HG02973 (cell line): ENCODE measurements around the gene PARD3B.

ENCODE experiments used
- ATAC-seq: cut with Tn5 transposase; IDR thresholded peaks from one replicate; pipeline ENCODE4 v1.9.1; 2021; ENCODE audit warnings: moderate library complexity; ENCODE audit not compliant: unreplicated experiment

The PARD3B gene

DNA sequence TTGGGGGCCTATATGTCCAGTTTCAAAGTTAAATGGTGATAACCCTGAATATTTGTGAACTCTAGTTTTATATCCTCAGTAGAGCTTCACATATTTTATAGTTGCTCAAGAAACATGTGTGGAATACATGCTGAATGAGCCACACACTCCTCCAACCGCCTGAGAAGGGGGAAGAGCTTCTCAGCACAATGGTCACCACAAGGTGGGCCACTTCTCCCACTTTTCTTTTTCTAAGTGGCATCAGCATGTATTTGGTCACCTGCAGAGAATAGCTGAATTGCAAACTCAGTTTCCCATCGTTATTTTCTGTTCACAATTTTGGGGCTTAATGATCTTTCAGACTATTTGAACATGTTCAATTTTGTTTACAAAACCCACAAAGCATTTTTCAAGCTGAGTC lies 340.5 kb downstream of the PARD3B start:
- no peak for ATAC-seq

DNA sequence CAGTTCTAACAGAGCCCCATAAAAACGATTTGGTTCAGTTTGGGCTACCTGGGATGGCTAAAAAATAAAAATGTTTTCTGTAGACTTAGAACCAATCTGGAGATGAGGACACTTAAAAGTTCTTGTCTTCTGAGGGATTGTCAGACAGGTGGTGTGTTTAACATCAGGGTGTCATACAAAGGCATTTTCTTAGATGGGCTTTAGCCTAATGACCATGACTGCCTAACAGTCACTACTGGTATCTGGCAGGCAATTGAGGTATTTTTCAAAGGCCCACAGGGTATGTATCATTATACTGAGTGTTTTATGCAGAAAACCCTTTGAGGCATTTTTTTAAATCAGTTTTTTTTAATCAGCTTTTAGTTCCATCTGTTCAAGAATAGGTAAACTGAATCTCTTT lies 341.4 kb downstream of the PARD3B start:
- no peak for ATAC-seq

DNA sequence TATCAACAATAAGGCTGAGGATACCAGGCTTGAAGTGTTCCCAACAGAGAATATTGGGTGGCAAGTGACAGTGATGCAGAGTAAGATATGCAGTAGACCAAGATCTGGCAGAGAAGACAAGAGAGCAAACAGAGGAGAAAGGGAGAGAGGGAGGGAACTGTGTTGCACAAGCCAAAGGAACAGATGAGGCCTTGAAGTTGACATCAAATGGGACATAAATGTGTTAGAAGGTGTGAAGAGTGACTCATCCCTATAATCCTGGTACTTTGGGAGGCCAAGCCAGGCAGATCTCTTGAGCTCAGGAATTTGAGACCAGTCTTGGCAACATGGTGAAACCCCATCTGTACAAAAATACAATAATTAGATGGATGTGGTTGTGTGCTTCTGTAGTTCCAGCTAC lies 342.9 kb downstream of the PARD3B start:
- no peak for ATAC-seq

DNA sequence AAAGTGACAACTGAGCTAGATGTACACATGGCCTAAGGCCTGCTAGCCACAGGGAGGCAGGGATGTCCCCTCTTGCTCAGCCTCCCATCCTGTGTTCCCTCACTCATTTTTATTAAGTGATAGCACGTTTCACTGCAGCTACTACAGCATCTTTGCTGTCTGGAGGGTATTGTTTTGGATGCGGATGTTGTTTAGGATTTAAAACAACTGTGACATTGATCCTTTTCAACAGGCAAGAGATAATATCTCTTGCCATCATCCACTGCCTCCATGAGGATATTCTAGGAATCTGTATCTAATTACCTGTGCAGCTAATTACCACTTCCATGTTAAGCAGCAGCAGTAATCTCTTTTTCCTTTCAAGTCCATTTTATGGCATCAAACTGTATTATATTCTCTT lies 345.4 kb downstream of the PARD3B start:
- no peak for ATAC-seq

DNA sequence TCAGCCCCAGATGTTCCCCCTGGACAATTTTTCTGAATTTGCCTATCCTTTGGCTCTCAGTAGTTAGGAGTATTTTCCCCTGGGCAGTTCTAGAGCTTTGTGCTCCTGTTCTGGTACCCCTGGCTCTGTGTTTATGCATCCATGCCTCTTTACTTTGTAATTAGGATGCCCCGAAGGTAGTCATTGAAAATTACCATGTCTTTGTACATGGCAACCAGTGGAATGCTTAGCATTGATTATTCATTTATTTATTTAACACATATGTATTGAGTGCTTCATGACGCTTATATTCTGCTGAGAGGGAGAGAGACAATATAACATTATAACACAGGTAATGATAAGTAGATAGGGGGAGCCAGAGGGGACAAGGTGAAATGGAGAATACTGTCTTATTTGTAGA lies 346.5 kb downstream of the PARD3B start:
- ATAC-seq, result no peak

DNA sequence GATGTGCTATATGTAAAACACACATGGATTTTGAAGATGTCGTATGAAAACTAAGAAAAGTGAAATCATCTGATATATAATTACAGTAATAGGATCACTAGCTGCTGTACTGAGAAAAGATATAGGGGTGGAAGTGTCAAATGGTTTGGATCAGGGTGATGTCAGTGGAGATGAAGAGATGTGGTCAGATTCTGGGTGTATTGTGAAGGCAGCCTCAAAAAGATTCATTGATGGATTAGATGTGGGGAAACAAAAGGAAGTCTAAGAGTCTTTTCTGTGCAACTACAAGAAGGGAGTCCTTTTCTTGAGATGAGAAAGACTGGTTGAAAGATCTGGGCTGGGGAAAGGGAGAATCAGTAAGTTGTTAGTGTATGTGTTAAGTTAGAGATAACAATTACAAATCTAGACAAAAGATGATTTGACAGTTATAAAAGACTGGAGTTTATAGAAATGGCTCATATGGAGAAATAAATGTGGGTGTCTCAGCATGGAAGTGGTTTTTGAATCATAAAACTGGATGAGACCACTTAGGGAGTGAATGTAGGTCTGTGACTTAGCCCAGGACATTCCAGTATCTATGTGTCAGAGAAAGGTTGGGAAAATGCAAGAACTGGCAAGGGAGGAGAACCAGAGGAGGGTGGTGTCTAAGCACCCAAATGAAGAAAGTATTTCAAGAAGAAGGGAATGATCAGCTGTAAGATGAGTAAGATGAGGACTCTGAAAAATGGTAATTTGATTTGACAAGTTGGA lies 347.4 kb downstream of the PARD3B start:
- no peak for ATAC-seq

DNA sequence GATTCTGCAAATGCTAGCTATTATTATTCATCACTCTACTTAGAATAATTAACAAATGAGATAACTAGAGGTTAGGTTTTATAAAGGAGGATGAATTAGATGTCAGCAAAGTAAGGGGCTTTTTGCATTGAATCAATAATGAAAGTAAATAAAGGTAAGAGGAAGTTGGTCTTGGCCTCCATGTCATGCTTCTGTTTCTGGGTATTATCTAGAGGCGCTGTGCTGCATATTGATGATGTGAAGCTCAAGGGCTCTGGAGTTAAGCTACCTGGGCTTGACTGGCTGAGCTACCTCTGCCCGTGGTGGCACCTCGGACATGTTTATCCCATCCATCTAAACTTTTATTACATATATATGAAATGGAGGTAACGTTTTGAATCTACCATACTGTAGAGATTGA lies 350.9 kb downstream of the PARD3B start:
- no peak for ATAC-seq

DNA sequence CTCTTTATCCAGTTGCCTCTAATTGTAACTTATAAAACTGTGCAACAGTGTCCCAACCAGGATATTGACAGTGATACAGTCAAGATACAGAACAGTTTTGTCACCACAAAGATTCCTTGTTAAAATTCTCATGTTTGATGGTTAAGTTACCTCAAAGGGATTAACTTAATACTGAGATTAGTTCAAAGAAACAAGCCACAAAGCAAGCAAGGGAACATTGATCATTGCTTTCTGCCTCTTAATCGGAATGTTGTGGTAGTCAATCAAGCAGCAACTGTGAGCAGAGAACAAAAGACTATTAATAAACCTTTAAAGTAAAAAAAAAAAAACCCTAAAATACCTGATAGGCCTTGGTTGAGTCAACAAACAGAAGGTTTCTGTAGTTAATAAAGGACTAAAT lies 352.3 kb downstream of the PARD3B start:
- ATAC-seq, result no peak

DNA sequence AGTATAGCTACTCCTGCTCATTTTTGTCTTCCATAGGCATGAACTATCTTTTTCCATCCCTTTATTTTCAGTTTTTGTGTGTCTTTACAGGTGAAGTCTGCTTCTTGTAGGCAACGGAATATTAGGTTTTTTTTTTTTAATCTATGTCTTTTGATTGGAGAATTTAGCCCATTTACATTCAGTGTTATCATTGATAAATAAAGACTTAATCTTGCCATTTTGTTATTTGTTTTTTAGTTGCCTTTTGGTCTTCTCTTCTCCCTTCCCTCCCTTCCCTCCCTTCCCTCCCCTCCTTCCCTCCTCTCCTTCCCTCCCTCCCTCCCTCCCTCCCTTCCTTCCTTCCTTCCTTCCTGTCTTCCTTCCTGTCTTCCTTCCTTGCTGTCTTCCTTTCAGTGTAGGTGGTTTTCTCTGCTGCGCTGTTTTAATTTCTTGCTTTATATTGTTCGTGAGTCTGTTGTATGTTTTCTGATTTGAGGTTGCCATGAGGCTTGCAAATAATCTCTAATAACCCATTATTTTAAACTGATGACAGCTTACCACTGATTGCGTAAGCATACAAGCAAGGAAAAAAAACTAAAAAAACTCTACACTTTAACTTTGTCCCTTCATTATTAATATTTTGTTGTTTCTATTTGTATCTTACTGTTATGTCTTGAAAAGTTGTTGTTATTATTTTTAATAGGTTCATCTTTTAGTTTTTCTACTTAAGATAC lies 353.8 kb downstream of the PARD3B start:
- ATAC-seq, result no peak

DNA sequence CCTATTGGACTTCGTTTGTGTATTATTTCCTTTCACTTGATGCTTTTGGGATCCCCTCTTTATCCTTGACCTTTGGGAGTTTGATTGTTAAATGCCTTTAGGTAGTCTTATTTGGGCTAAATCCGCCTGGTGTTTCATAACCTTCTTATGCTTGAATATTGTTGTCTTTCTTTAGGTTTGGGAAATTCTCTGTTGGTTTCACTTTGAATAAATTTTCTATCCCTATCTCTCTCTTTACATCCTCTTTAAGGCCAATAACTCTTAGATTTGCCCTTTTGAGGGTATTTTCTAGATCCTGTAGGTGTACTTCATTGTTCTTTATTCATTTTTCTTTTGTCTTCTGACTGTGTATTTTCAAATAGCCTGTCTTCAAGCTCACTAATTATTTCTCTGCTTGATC lies 354.7 kb downstream of the PARD3B start:
- ATAC-seq, result no peak

DNA sequence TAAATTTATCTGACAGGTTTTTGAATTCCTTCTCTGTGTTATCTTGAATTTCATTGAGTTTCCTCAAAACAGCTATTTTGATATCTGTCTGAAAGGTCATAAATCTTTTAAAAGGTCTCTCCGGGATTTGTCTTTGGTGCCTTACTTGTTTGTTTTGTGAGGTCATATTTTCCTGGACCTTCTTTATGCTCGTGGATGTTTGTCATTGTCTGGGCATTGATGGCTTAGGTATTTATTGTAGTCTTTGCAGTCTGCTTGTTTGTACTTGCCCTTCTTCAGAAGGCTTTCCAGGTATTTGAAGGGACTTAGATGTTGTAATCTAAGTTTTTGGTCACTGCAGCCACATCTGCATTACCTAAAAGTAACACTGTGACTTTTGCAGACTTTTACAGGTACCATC lies 355.2 kb downstream of the PARD3B start:
- no peak for ATAC-seq

DNA sequence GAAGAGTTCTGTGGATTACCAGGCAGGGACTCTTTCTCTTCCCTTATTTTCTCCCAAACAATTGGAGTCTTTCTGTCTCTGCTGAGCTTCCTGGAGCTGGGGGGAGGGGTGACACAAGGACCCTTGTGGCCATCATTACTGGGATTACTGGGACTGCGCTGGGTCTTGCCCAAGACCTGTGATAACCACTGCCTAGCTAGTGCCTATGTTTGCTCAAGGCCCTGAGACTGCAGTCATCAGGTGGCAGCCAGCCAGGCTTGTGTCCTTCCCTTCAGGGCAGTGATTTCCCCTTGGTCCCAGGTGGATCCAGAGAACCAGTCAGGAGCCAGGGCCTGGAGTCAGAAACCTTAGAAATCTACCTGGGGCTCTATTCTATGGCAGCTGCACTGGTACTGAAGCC lies 355.6 kb downstream of the PARD3B start:
- no peak for ATAC-seq

DNA sequence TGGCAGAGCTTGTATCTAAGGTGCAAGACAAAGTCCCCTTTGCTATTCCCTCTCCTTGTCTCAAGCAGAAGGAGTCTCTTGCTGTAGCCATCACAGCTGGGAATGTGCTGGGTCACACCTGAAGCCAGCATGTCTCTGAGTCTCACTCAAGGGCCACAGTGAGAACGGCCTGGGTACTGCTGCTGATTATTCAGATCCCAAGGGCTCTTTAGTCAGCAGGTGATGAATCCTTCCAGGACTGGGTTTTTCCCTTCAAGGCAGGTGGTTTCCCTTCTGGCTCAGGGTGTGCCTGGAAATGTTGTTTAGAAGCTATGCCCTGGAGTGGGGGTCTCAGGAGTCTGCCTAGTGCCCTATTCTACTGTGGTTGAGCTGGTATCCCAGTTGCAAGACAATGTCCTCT lies 356.3 kb downstream of the PARD3B start:
- ATAC-seq, result no peak

DNA sequence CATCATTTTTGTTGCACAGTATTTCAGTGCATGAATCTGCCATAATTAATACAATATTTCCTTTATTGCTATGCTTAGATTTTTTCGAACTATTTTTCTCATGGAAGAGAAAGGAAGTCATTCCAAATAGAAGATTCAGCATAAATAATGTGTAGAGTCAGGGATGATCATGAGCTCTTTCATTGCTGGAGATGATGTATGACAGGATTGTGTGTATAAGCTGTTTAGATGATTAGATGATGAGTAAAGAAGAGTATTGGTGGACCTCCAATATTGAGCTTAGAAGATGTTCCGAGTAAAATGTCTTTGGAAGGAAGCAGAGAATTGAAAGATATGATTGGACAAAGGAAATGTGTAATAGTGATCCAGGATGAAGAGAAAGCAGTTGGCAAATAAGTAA lies 364.5 kb downstream of the PARD3B start:
- ATAC-seq, result no peak

DNA sequence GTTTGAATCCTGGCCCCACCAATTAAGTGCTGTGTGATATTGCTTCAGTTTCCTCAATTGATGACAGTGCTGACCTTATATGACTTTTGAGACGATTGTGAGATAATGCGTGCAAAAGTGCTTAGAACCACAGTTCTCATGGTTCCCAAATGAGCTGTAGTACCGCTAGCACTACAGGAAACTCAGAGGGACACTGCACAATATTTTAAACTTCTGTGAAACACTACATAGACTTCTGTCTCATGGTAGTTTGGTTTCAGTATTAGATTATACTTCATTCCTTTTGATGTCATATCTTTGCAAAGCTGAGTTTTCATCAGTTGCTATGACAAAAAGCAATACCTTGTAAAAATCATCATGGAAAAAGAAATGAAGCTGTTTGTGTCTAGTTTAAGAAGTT lies 368.0 kb downstream of the PARD3B start:
- no peak for ATAC-seq

DNA sequence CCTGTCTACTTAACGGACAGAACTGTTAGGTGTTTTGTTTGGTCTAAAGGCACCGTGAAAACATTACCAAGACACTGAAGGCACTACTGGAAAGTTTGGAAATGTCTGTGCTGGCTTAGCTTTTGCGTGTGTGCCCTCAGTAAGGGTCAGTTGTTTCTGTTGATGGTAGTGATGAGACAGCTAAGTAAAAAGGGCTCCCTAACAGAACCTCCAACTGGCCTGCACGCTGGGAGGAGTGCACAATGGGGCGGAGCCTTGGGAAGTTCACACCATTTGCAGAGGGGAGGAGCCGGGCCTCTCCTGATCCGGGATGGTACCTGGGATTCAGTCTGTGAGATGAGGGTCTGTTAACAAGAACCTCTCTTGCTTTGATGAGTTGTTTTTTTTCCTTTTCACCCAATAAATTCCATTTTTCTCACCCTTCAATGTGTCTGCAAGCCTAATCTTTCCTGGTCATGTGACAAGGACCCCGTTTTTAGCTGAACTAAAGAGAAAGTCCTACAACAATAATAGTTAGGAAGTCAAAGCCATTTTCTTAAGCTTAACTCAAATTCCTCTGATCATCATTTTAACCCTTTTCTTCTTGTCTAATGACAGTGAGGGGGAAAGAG lies 368.7 kb downstream of the PARD3B start:
- ATAC-seq, result no peak

DNA sequence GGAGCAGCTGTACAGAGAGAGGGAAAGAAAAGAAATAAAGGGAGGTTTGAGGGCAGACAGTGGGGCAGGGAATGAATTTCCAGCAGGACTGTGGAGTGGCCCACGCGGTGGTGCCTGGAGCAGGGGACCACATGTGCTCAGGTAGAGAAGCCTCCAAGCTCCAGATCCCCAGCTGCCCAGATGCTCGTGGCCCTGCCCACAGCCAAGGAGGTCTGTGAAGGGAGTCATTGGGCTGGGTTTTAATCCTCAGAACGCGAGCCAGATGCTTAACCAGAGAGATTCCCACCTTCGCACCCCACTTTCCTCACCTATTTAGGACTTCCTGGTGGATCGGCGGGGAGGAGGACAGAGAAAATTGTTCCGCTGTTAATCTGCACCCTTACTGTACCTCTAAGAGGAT lies 369.4 kb downstream of the PARD3B start:
- ATAC-seq, result no peak

DNA sequence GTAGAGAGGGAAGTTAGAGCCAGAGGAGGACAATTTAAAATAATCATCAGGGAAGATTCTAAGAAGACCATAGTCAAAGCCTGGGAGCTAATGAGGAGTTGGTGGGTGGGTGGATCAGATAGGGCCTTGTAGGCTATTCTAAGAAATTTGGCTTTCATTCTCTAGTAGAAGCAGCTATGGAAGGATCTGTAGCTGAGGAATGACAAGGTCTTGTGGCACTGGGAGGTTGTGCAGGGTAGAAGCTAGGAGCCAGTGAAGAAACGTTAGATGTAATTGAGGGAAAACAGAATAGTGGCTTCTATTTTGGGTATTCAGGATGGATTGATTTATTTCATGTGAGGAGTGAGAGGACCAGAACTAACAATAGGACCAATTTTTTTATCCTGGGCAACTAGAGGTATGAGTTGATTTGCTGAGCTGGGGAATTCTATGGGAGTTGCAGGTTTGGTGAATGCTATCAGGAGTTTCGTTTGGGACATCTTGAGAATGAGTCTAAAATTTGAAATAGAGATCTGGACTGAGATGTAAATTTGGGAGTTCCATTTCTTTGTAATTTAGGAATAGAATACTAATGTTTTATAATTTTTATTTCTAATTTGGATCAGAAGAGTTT lies 371.9 kb downstream of the PARD3B start:
- no peak for ATAC-seq

DNA sequence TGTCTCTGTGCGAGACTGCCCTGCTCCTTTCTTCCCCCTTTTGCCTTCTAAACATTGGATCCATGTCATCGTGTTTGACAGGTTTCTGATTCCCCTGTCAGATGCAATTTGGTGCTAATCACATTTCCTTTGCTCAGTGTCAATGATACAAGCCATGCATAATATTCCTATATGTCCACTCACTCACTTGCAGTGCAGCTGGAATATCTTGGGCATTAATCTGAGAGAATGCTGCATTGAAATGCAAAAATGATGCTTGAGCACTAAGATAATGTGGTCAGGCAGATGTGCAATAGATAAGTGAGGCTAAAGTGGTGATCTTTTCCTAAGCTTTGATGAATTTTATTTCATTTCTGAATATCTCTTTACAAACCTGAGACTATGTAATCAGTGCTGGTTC lies 375.5 kb downstream of the PARD3B start:
- no peak for ATAC-seq

DNA sequence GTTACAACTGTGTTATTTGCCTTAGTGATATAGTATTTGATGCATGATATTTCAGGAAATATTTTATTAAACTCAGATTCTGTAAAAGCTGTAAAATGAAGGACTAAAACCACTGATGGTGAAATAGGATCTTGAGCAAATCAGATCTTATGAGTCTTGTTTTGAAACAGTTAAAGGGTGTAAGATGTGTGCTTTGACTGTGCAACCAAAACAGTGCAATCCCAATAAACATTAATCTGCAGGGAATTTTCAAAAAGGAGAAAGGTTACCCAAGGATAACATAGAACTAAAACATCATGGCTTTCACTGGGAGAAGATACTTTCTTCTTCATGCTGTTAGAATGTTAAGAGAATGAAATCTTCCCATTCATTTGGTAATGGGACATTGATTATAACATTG lies 378.7 kb downstream of the PARD3B start:
- no peak for ATAC-seq

DNA sequence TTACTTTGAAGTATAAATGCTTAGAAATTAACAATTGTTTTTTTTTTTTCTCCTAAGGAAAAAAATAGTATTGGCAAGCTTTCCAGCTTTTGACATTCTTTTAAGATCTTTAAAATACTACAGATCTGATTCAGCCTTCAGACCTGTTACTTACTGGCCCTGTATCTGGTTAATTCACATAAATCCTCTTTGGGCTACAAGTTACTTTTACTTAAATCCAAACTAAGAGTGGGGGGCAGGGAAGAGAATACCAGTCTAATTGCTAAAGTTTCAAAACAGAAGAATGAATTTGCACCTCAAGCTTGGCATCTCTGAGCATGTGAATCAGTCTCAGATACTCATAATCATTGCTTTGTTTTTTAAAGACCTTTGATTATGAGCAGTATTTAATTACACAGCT lies 386.3 kb downstream of the PARD3B start:
- no peak for ATAC-seq
